T-cell (primary cell): ENCODE results near the gene MEF2B. TPM values are rescaled to one million over a fixed set of nuclear protein-coding genes. Genes with fewer than 3 reads are reported as not detected.

Source experiments
- ATAC-seq, 4 experiments: fragments of 200-7000 bp in 3 of 4; fragments of 150-1000 bp in 1 of 4; cut with Tn5 transposase; replicated peaks in 1 of 4; 1 replicate in 3 of 4; 2 replicates in 1 of 4; pipeline ENCODE4 v1.10.0; 2021; ENCODE audit warnings: moderate library complexity in 3 of 4, mild to moderate bottlenecking in 2 of 4, moderate number of reproducible peaks in 1 of 4
- CTCF ChIA-PET, 2 donors: fragments of 300-600 bp; sonication (Branson Sonifier 250); formaldehyde crosslinking; loops; one replicate each; lab custom pipeline; 2022; ENCODE audit warnings: antibody characterized with exemption in 2 of 2; lab: Charles Lee
- POLR2A ChIA-PET, 2 donors: fragments of 300-600 bp; sonication (Branson Sonifier 250); formaldehyde crosslinking; loops; one replicate each; lab custom pipeline; 2022; ENCODE audit warnings: antibody characterized with exemption in 2 of 2; lab: Charles Lee
- DNase-seq, 35 experiments: peaks; one replicate each; pipeline versions ENCODE4 v3.0.0 to v3.0.0-alpha.2; 2013 to 2023
- H3K27ac ChIP-seq: one replicate; pipeline ENCODE4 v1.5.1; 2013; ENCODE audit warnings: low read length
- H3K27me3 ChIP-seq, 2 experiments: replicated peaks in 1 of 2; 1 replicate in 1 of 2; 2 replicates in 1 of 2; pipeline versions ENCODE4 v1.6.1 to v1.7.0; 2013; ENCODE audit warnings: low read length in 1 of 2, mixed read lengths in 1 of 2; ENCODE audit not compliant: control insufficient read depth in 2 of 2, insufficient read depth in 2 of 2; ENCODE audit errors: extremely low read depth in 1 of 2
- H3K36me3 ChIP-seq, 2 donors: 1 replicate in 1 of 2; 2 replicates in 1 of 2; pipeline versions ENCODE4 v1.6.1 to v1.7.0; 2013; ENCODE audit warnings: low read length in 1 of 2; ENCODE audit not compliant: control insufficient read depth in 2 of 2, insufficient read depth in 1 of 2; ENCODE audit errors: extremely low read depth in 1 of 2
- H3K4me1 ChIP-seq, 2 experiments: 1 replicate in 1 of 2; 2 replicates in 1 of 2; pipeline versions ENCODE4 v1.6.1 to v1.7.0; 2013; ENCODE audit warnings: low read length in 2 of 2, mixed read lengths in 1 of 2; ENCODE audit not compliant: insufficient read depth in 2 of 2, control insufficient read depth in 1 of 2; ENCODE audit errors: extremely low read depth in 1 of 2
- H3K4me3 ChIP-seq, 2 donors: 1 replicate in 1 of 2; 2 replicates in 1 of 2; pipeline versions ENCODE4 v1.5.1 to v1.7.0; 2013; ENCODE audit warnings: mild to moderate bottlenecking in 2 of 2, low read length in 1 of 2, moderate library complexity in 1 of 2; ENCODE audit not compliant: control insufficient read depth in 1 of 2; ENCODE audit errors: extremely low read depth in 1 of 2
- H3K9me3 ChIP-seq: 2 replicates; pipeline ENCODE4 v1.7.0; 2013
- H3K27ac Mint-ChIP-seq, 2 donors: one replicate each; pipeline ENCODE4 v1.8.0; 2020 to 2021; ENCODE audit warnings: mild to moderate bottlenecking in 2 of 2, mixed read lengths in 2 of 2
- H3K27me3 Mint-ChIP-seq, 2 donors: one replicate each; pipeline ENCODE4 v1.8.0; 2021 to 2022; ENCODE audit warnings: mixed read lengths in 2 of 2
- H3K36me3 Mint-ChIP-seq: one replicate; pipeline ENCODE4 v1.8.0; 2021; ENCODE audit warnings: mixed read lengths
- H3K4me1 Mint-ChIP-seq, 3 donors: one replicate each; pipeline ENCODE4 v1.8.0; 2020 to 2022; ENCODE audit warnings: mixed read lengths in 3 of 3, mild to moderate bottlenecking in 1 of 3
- H3K4me3 Mint-ChIP-seq, 3 donors: one replicate each; pipeline ENCODE4 v1.8.0; 2020 to 2022; ENCODE audit warnings: mild to moderate bottlenecking in 3 of 3, mixed read lengths in 3 of 3, moderate library complexity in 3 of 3
- H3K9me3 Mint-ChIP-seq, 3 donors: one replicate each; pipeline ENCODE4 v1.8.0; 2020 to 2022; ENCODE audit warnings: mixed read lengths in 3 of 3
- WGBS: methylation state at CpG from one replicate; pipeline ENCODE4 v1.1.5; 2013; ENCODE audit warnings: missing lambda C conversion rate; ENCODE audit not compliant: insufficient coverage; 5-methylcytosine and 5-hydroxymethylcytosine counted together
- total RNA-seq, 35 experiments: library from RNA in 6 of 35; stranded (reverse) in 6 of 35; fragments of 120-200 nt in 1 of 35; gene quantifications; one replicate each; pipeline versions ENCODE4 v1.2.1 to v1.2.4 and lab custom pipeline; 2013 to 2026

MEF2B gene
- total RNA-seq, 5 donors from 2014 or later (not counting 1 experiment from before 2014, with no cell fraction given), result 3.3 to 6.4 (median 6.0) TPM

GRCh38 chr19:19206938-19207337, 36.9 kb upstream of the MEF2B start:
- ATAC-seq (no peak), DNase-seq (no peak)
- Mint-ChIP-seq H3K27ac (peak overlapping the region; percentile 34 to 78), H3K27me3 (peaks cover 11 to 19% of the 10 kb centered on the region in 2 donors), H3K9me3 (no peaks in the 10 kb centered on the region), H3K4me1 (peaks cover 31 to 44% (median 32%) of the 10 kb centered on the region in 3 donors), H3K4me3 (peak overlapping the region in 1 of 3 donors; percentile 54), H3K36me3 (no peaks in the 10 kb centered on the region)
- Histone ChIP-seq H3K36me3 (no peaks in the 10 kb centered on the region), H3K4me3 (no peak overlapping the region), H3K27me3 (peaks cover 3 to 51% of the 10 kb centered on the region in 2 experiments), H3K4me1 (peaks cover 7 to 50% of the 10 kb centered on the region in 2 experiments), H3K9me3 (no peaks in the 10 kb centered on the region), H3K27ac (no peak overlapping the region)
- 35% methylated on average over 5 of the region's 5 CpGs for WGBS
- POLR2A ChIA-PET, result no interaction called here
- CTCF ChIA-PET, result no interaction called here

DNA sequence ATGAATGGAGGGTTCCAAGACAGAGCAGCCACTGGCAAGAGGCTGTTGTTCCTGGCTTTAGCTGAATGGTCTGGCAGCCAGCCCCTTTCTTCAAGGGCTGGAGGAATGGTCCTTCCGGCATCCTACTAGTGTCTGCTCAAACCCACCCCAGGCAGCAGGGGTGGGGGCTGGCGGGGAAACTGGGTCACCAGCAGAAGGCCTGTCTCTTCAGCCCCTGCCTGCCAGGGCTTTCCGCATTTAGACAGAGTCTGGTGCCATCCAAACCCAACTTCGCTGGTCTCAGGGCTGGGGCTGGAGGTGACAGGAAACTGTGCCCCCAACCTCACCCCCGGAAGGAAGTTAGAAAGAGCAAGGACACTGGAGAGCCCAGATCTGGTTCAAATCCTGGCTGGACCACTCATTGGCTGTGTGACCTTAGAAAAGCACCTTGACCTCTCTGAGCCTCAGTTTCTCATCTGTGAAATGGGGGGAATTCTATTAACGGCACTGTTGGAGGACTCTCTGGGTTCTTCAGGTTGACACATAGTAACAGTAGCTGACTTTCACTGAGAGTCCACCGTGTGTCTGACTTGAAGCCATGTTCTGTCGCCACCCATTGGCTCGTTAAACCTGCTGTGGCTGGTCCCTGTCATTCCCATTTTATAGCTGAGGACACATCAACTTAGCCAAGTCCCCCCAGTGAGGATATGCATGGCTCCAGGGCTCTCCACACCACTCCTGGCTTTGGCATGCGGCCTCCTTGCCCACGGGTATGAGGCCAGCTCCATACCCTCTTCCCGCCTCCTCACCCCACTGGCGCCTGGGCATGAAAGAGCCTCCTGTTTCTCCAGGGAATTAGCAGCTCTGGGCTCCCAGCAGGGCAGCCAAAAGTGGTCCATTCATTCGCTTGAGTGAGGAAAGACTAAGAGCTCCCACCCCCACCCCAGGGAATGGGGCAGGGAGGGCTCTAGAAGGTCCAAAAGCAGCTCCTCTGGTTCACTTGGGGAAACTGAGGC, 35.6 kb upstream of the MEF2B start:
- no peak overlapping the region for H3K27ac Mint-ChIP-seq
- no peaks in the 10 kb centered on the region for H3K9me3 ChIP-seq
- H3K27ac ChIP-seq, result no peak overlapping the region
- H3K9me3 Mint-ChIP-seq, result no peaks in the 10 kb centered on the region
- 71% methylated on average over 11 of the region's 14 CpGs for WGBS
- peaks cover 0 to 2% of the 10 kb centered on the region in 2 donors for H3K36me3 ChIP-seq
- no peak for ATAC-seq
- peaks cover 31 to 46% (median 34%) of the 10 kb centered on the region in 3 donors for H3K4me1 Mint-ChIP-seq
- no peak overlapping the region for H3K4me3 Mint-ChIP-seq
- POLR2A ChIA-PET, result no interaction called here
- no peak overlapping the region for H3K4me3 ChIP-seq
- no peaks in the 10 kb centered on the region for H3K36me3 Mint-ChIP-seq
- no peak for DNase-seq
- CTCF ChIA-PET, result no interaction called here
- peaks cover 0 to 39% of the 10 kb centered on the region in 2 experiments for H3K27me3 ChIP-seq
- peaks cover 7 to 57% of the 10 kb centered on the region in 2 experiments for H3K4me1 ChIP-seq
- peaks cover 5 to 11% of the 10 kb centered on the region in 2 donors for H3K27me3 Mint-ChIP-seq

- CTCF ChIA-PET, result no interaction called here
- H3K27ac Mint-ChIP-seq, result no peak overlapping the region
- ATAC-seq, result no peak
These were observed 34.1 kb upstream of the MEF2B start for GRCh38 chr19:19204181-19204580.

DNA sequence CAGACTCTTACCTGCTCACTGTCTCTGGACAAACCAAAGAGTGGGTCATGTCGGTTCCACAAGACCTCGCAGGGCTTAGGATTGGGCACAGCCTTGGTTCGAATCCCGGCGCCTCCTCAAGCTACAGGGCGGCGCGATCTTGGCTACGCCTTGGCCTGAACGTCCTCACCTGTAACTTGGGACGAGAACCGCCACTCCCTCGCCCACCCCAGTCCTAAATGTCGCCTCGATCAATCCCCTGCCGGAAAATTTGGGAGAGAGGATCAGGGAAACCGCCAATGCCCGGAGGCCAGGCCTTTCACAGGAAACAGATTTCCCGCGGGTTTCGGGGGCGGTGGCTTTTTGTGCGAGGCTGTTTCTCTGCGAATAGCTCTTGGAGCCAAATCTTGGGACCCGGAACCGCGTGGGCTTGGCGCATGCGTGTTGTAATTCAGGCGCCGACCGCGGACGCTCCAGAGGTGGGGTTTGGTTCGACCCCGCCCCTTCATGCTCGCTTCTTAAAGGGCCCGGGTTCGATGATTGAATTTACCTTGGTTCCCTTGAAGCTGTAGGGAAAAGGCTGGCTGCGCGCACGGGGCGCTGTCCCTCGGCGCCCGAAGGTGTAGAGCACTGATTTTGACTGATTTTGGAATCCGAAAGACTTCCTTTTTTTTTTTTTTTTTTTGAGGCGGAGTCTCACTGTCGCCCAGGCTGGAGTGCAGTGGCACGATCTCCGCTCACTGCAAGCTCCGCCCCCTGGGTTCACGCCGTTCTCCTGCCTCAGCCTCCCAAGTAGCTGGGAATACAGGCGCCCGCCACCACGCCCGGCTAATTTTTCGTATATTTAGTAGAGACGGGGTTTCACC, 33.2 kb upstream of the MEF2B start, which contains the start of gene NR2C2AP:
Gene NR2C2AP, minus strand, starts transcription at position 403 of the 845 bp plus-strand sequence. Its CDS starts 354 bp downstream, at position 49.
- Mint-ChIP-seq H3K27me3 (no peaks in the 10 kb centered on the region), H3K4me1 (peaks cover 31 to 44% (median 34%) of the 10 kb centered on the region in 3 donors)
- POLR2A ChIA-PET, result interaction anchor here in 1 of 2 donors (0.5 to 1.0 kb wide), 3 partner anchors 10 to 1596 kb away, joined by 3 to 5 read pairs (median 3); no protein-coding TSS in a partner anchor

More at GRCh38 chr19:19204181-19204580, 34.1 kb upstream of the MEF2B start:
- no peaks in the 10 kb centered on the region for H3K9me3 ChIP-seq
- Mint-ChIP-seq H3K9me3 (no peaks in the 10 kb centered on the region), H3K4me1 (peaks cover 31 to 44% (median 34%) of the 10 kb centered on the region in 3 donors), H3K27me3 (no peaks in the 10 kb centered on the region), H3K36me3 (no peaks in the 10 kb centered on the region), H3K4me3 (peak overlapping the region; percentile 90 to 91 (median 90))
- H3K4me1 ChIP-seq, result peaks cover 7 to 57% of the 10 kb centered on the region in 2 experiments
- H3K4me3 ChIP-seq, result no peak overlapping the region
- H3K27me3 ChIP-seq, result peaks cover 0 to 24% of the 10 kb centered on the region in 2 experiments
- POLR2A ChIA-PET, result no interaction called here
- no peak overlapping the region for H3K27ac ChIP-seq
- 86% methylated on average over 6 of the region's 13 CpGs for WGBS
- peaks cover under 1 to 9% of the 10 kb centered on the region in 2 donors for H3K36me3 ChIP-seq
- DNase-seq, result no peak

GRCh38 chr19:19202707-19203011, 32.6 kb upstream of the MEF2B start:
- Mint-ChIP-seq H3K27ac (peak overlapping the region; percentile 90 to 92), H3K4me1 (peaks cover 28 to 43% (median 31%) of the 10 kb centered on the region in 3 donors), H3K9me3 (no peaks in the 10 kb centered on the region), H3K36me3 (peaks cover 9% of the 10 kb centered on the region), H3K4me3 (peak overlapping the region; percentile 90 to 91 (median 90)), H3K27me3 (no peaks in the 10 kb centered on the region)
- Histone ChIP-seq H3K27ac (peak overlapping the region; percentile 71), H3K4me3 (peak overlapping the region; percentile 79 to 83), H3K9me3 (no peaks in the 10 kb centered on the region), H3K27me3 (peaks cover 0 to 13% of the 10 kb centered on the region in 2 experiments), H3K4me1 (peaks cover 5 to 51% of the 10 kb centered on the region in 2 experiments), H3K36me3 (peaks cover 7 to 20% of the 10 kb centered on the region in 2 donors)
- DNase-seq, result no peak
- CTCF ChIA-PET, result interaction anchor here in 1 of 2 donors (1.0 to 1.3 kb wide), 2 partner anchors 10 to 11 kb away, joined by 4 to 6 read pairs; partner anchors contain the start of genes BORCS8 and RFXANK
- POLR2A ChIA-PET, result interaction anchor here in 1 of 2 donors (1.0 kb wide), 1 partner anchor 10 kb away, joined by 3 read pairs; no protein-coding TSS in a partner anchor
- 22% methylated on average over 10 of the region's 11 CpGs for WGBS
- peak in 1 of 4 experiments; percentile 2 for ATAC-seq

More for the DNA sequence above, 33.2 kb upstream of the MEF2B start, which contains the start of gene NR2C2AP:
- peaks cover 7 to 17% of the 10 kb centered on the region in 2 donors for H3K36me3 ChIP-seq
- Mint-ChIP-seq H3K36me3 (peaks cover 5% of the 10 kb centered on the region), H3K4me3 (peak within 1 kb of the TSS; percentile 90 to 91 (median 90)), H3K9me3 (no peaks in the 10 kb centered on the region), H3K27ac (peak within 1 kb of the TSS; percentile 90 to 92)
- peaks cover 7 to 57% of the 10 kb centered on the region in 2 experiments for H3K4me1 ChIP-seq
- peak within 1 kb of the TSS; percentile 79 to 83 for H3K4me3 ChIP-seq
- CTCF ChIA-PET, result interaction anchor here in 1 of 2 donors (1.3 kb wide), 1 partner anchor 10 kb away, joined by 6 read pairs; no protein-coding TSS in a partner anchor
- peak within 1 kb of the TSS; percentile 71 for H3K27ac ChIP-seq
- DNase-seq, result peak; percentile 77 to 96 (median 88)
- H3K9me3 ChIP-seq, result no peaks in the 10 kb centered on the region
- ATAC-seq, result peak; percentile 90 to 95 (median 90)
- peaks cover 0 to 18% of the 10 kb centered on the region in 2 experiments for H3K27me3 ChIP-seq
- WGBS, result 7% methylated on average over 49 of the region's 60 CpGs
